RWPE2 (cell line): ENCODE results near the gene CLEC16A.

Source experiments
- ATAC-seq: fragments of 200-7000 bp; cut with Tn5 transposase; 3 replicates; pipeline ENCODE4 v1.9.1; 2021; ENCODE audit warnings: low read depth
- DNase-seq: peaks from one replicate; pipeline ENCODE4 v3.0.0-alpha.2; 2020; ENCODE audit warnings: low spot score
- H3K27ac ChIP-seq: fragments of 450-650 bp; 2 replicates; pipeline ENCODE4 v1.5.1; 2017; ENCODE audit warnings: mild to moderate bottlenecking; ENCODE audit not compliant: poor library complexity, severe bottlenecking
- H3K27me3 ChIP-seq: fragments of 250-450 bp; sonication (Bioruptor Pico); 2 replicates; pipeline ENCODE4 v1.5.1; 2021; ENCODE audit warnings: mild to moderate bottlenecking, moderate library complexity; ENCODE audit not compliant: insufficient read depth, poor library complexity, severe bottlenecking
- H3K36me3 ChIP-seq: fragments of 250-450 bp; sonication (Bioruptor Pico); 2 replicates; pipeline ENCODE4 v1.5.1; 2020; ENCODE audit warnings: low read depth, mild to moderate bottlenecking, moderate library complexity
- H3K4me1 ChIP-seq: fragments of 250-450 bp; sonication (Bioruptor Pico); 2 replicates; pipeline ENCODE4 v1.5.1; 2021; ENCODE audit warnings: mild to moderate bottlenecking, moderate library complexity; ENCODE audit not compliant: insufficient read depth, poor library complexity, severe bottlenecking
- H3K4me3 ChIP-seq: fragments of 250-450 bp; sonication (Bioruptor Pico); 2 replicates; pipeline ENCODE4 v1.5.1; 2021; ENCODE audit warnings: mild to moderate bottlenecking, moderate library complexity; ENCODE audit not compliant: severe bottlenecking
- H3K9me3 ChIP-seq: fragments of 250-450 bp; sonication (Bioruptor Pico); 2 replicates; pipeline ENCODE4 v1.5.1; 2021; ENCODE audit warnings: mild to moderate bottlenecking, moderate library complexity; ENCODE audit not compliant: severe bottlenecking
- TF ChIP-seq, protein P1 (sequence below): fragments of 450-650 bp; IDR thresholded peaks from one replicate; pipeline ENCODE4 v1.5.1; 2017; ENCODE audit warnings: mild to moderate bottlenecking, moderate library complexity; ENCODE audit not compliant: poor library complexity, severe bottlenecking

Gene CLEC16A

DNA sequence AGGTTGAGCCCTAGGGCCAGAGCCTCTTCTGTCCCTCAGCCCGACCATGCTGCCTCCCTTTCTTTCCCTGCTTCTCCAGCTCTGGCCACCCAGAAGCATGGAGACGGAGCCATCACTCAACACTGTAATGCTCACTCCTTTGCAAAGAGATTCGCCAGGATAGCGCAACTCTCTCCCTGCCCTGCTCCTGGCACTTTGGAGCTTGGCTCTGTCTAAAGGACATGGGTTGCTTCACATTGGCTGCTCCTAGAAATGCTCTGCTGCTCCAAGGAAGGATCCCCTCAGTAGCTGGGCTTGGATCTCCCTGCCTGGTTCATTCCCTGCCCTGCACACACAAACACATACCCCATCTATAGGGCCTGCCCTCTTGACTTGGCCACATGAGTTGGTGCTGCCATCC is 76.0 kb downstream of the CLEC16A start:
- Histone ChIP-seq H3K9me3 (no peaks in the 10 kb centered on the region), H3K36me3 (peaks cover 10% of the 10 kb centered on the region; the same call in 1 of the 2 replicates), H3K27ac (no peak overlapping the region), H3K4me1 (peaks cover 13% of the 10 kb centered on the region), H3K27me3 (no peaks in the 10 kb centered on the region), H3K4me3 (no peak overlapping the region)
- ATAC-seq = no peak
- TF ChIP-seq, protein P1, sequence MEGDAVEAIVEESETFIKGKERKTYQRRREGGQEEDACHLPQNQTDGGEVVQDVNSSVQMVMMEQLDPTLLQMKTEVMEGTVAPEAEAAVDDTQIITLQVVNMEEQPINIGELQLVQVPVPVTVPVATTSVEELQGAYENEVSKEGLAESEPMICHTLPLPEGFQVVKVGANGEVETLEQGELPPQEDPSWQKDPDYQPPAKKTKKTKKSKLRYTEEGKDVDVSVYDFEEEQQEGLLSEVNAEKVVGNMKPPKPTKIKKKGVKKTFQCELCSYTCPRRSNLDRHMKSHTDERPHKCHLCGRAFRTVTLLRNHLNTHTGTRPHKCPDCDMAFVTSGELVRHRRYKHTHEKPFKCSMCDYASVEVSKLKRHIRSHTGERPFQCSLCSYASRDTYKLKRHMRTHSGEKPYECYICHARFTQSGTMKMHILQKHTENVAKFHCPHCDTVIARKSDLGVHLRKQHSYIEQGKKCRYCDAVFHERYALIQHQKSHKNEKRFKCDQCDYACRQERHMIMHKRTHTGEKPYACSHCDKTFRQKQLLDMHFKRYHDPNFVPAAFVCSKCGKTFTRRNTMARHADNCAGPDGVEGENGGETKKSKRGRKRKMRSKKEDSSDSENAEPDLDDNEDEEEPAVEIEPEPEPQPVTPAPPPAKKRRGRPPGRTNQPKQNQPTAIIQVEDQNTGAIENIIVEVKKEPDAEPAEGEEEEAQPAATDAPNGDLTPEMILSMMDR = no peak
- DNase-seq = no peak

DNA sequence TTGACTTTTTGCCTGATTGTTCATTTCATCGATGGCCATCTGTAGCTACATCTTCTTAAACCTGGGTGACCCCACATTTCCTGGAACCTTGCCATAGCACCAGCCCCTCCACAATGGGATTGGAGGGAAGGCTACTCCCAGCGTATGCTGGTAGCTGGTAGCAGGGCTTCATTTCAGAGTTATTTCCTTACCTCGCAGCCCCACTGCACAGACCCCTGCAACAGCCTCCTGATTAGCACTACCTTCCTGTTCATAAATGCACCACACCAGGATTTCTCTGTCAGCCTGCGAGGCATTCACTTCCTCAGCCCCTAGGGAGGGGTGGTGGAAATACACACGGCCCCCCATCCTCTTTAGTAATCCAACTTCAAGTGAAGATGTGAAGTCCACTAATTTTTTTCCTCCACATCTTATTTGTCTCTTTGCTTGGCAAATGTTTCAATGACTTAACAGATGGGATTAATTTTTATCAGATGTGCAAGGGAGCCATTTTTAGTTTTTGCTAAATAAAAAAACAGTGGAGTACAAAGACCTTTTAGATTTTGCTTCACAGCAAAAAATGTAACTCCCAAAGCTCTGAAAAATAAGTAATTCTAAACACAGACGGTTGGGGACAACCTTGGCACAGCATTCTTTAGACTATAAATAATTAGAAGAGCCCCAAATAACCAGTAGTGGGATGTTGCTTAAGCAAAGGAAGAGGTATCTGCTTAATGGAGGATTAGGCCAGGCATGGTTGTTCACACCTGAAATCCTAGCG is 76.6 kb downstream of the CLEC16A start:
- H3K27ac ChIP-seq = no peak overlapping the region
- TF ChIP-seq, protein P1 = no peak
- H3K27me3 ChIP-seq = no peaks in the 10 kb centered on the region
- DNase-seq (no peak), ATAC-seq (no peak)
- H3K9me3 ChIP-seq = no peaks in the 10 kb centered on the region
- H3K36me3 ChIP-seq = peaks cover 16% of the 10 kb centered on the region
- peaks cover 13% of the 10 kb centered on the region for H3K4me1 ChIP-seq
- no peak overlapping the region for H3K4me3 ChIP-seq

DNA sequence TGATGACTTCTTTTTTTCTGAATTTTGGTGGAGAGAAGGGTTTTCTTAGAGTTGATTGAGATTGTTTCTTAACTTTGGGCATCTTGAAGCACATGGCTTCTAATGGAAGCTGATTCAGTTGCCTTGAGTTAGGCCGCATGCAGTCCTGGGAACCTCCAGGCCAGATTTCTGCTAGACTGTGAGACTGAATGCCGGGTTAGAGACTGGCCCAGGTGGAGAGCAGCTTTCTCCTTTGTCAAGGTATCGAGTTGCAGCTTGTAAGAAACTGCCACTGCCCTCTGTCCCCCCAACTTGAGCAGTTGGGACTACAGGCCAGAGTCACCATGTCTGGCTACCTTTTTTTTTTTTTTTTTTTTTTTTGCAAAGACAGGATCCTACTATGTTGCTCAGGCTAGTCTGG is 77.6 kb downstream of the CLEC16A start:
- H3K27ac ChIP-seq = no peak overlapping the region
- no peak overlapping the region for H3K4me3 ChIP-seq
- H3K4me1 ChIP-seq = peaks cover 5% of the 10 kb centered on the region
- TF ChIP-seq, protein P1 = no peak
- no peaks in the 10 kb centered on the region for H3K9me3 ChIP-seq
- H3K27me3 ChIP-seq = no peaks in the 10 kb centered on the region
- H3K36me3 ChIP-seq = peaks cover 25% of the 10 kb centered on the region
- DNase-seq (no peak), ATAC-seq (no peak)

DNA sequence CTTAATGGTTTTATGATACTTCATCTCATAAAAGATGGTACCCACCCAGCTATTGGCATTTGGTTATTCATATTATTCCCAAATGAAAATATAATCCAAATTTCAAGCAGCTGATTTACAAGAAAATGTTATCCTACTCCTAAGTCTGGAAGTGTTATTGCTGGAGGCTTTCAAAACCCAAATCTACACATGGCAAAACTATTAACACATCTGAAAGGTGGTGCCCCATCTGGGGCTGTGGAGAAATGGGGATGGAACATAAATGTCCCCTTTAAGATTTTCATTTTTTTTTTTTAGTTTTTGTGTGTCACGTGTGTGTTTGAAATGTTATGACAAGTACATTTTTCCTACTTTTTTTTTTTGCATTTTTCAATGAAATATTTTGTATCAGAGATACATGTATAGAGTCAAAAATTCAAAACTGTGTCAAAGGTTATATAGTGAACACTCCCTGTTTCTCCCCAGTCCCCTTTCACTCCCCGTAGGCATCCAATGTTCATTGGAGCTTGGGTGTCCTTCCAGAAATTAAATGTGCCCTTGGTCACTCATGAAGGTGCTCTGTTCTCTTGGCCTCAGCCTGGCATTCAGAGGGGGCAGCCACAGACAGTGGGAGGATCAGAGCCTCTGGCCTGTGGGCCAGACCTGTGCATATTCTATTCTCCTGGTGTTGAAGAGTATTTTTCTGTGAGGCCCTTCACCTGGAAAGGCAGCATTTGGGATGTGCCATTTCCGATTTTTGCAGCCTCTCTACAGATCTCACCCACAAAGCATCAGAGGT is 79.1 kb downstream of the CLEC16A start:
- Histone ChIP-seq H3K4me1 (no peaks in the 10 kb centered on the region), H3K4me3 (no peak overlapping the region), H3K36me3 (peaks cover 21% of the 10 kb centered on the region), H3K27me3 (no peaks in the 10 kb centered on the region), H3K9me3 (no peaks in the 10 kb centered on the region), H3K27ac (no peak overlapping the region)
- TF ChIP-seq, protein P1 = no peak
- ATAC-seq = no peak
- no peak for DNase-seq
